GM23338 (cell line): ENCODE measurements around the gene FARP1. TPM values are rescaled to one million over a fixed set of nuclear protein-coding genes. Genes with fewer than 3 reads are reported as not detected.

Experiments used
- ATAC-seq: fragments of 200-7000 bp; cut with Tn5 transposase; 3 replicates; pipeline ENCODE4 v1.9.1; 2020
- DNase-seq: peaks from one replicate; pipeline ENCODE4 v3.0.0-alpha.2; 2015; ENCODE audit warnings: low spot score
- H2AFZ ChIP-seq: fragments of 200-600 bp; sonication (generic); 2 replicates; pipeline ENCODE4 v1.8.0; 2016; ENCODE audit warnings: antibody characterized with exemption, mild to moderate bottlenecking, moderate library complexity
- H3F3A ChIP-seq: fragments of 200-600 bp; sonication (generic); replicated peaks from 2 replicates; pipeline ENCODE4 v1.8.0; 2017; ENCODE audit warnings: antibody characterized with exemption, mixed run types, low read depth
- H3K27ac ChIP-seq: fragments of 200-600 bp; sonication (generic); 2 replicates; pipeline ENCODE4 v1.6.1; 2016; ENCODE audit warnings: low read depth
- H3K27me3 ChIP-seq: fragments of 200-600 bp; sonication (generic); 2 replicates; pipeline ENCODE4 v1.8.0; 2016; ENCODE audit warnings: mild to moderate bottlenecking, mixed run types, moderate library complexity; ENCODE audit not compliant: insufficient read depth
- H3K36me3 ChIP-seq: fragments of 200-600 bp; sonication (generic); 2 replicates; pipeline ENCODE4 v1.8.0; 2016; ENCODE audit warnings: mild to moderate bottlenecking; ENCODE audit not compliant: insufficient read depth
- H3K4me1 ChIP-seq: fragments of 200-600 bp; sonication (generic); 2 replicates; pipeline ENCODE4 v1.8.0; 2016; ENCODE audit warnings: mild to moderate bottlenecking, moderate library complexity; ENCODE audit not compliant: insufficient read depth
- H3K4me2 ChIP-seq: fragments of 200-600 bp; sonication (generic); 2 replicates; pipeline ENCODE4 v1.7.1; 2017; ENCODE audit warnings: mixed run types
- H3K4me3 ChIP-seq: fragments of 200-600 bp; sonication (generic); 2 replicates; pipeline ENCODE4 v1.6.1; 2016; ENCODE audit warnings: mixed run types
- H3K79me2 ChIP-seq: fragments of 200-600 bp; sonication (generic); replicated peaks from 2 replicates; pipeline ENCODE4 v1.8.0; 2017; ENCODE audit warnings: mild to moderate bottlenecking; ENCODE audit not compliant: insufficient read depth
- H3K9me2 ChIP-seq: fragments of 200-600 bp; sonication (generic); 2 replicates; pipeline ENCODE4 v1.8.0; 2017; ENCODE audit not compliant: insufficient read depth
- H4K20me1 ChIP-seq: fragments of 200-600 bp; sonication (generic); replicated peaks from 2 replicates; pipeline ENCODE4 v1.8.0; 2017; ENCODE audit warnings: mild to moderate bottlenecking; ENCODE audit not compliant: insufficient read depth
- H3K27ac Mint-ChIP-seq: 2 replicates; pipeline ENCODE4 v1.8.0; 2020; ENCODE audit warnings: inconsistent platforms, mild to moderate bottlenecking, moderate library complexity, mixed read lengths
- H3K27me3 Mint-ChIP-seq: 3 replicates; pipeline ENCODE4 v1.8.0; 2022; ENCODE audit warnings: low read depth, mild to moderate bottlenecking, moderate library complexity, mixed read lengths, inconsistent platforms; ENCODE audit not compliant: insufficient read depth, poor library complexity
- H3K36me3 Mint-ChIP-seq: 3 replicates; pipeline ENCODE4 v1.8.0; 2021; ENCODE audit warnings: low read depth, mild to moderate bottlenecking, inconsistent platforms, moderate library complexity, mixed read lengths
- H3K4me1 Mint-ChIP-seq: 3 replicates; pipeline ENCODE4 v1.8.0; 2020; ENCODE audit warnings: mild to moderate bottlenecking, inconsistent platforms, mixed read lengths
- H3K4me3 Mint-ChIP-seq: 3 replicates; pipeline ENCODE4 v1.8.0; 2021; ENCODE audit warnings: moderate library complexity, mild to moderate bottlenecking, inconsistent platforms, mixed read lengths
- H3K9me3 Mint-ChIP-seq: 3 replicates; pipeline ENCODE4 v1.8.0; 2020; ENCODE audit warnings: moderate library complexity, mild to moderate bottlenecking, inconsistent platforms, mixed read lengths
- CREB1 ChIP-seq: fragments of 250-450 bp; sonication (Bioruptor Pico); IDR thresholded peaks from 2 replicates; pipeline ENCODE4 v1.5.0; 2020; ENCODE audit warnings: low read depth, mild to moderate bottlenecking, moderate library complexity
- ETS1 ChIP-seq: IDR thresholded peaks from 2 replicates; pipeline ENCODE4 v1.6.1; 2016; ENCODE audit warnings: antibody characterized with exemption
- EZH2 ChIP-seq: fragments of 200-600 bp; sonication (generic); IDR thresholded peaks from one replicate; pipeline ENCODE4 v1.8.0; 2017; ENCODE audit warnings: antibody characterized with exemption, mild to moderate bottlenecking, low read depth; ENCODE audit not compliant: unreplicated experiment
- EZH2phosphoT487 ChIP-seq: fragments of 200-600 bp; sonication (generic); IDR thresholded peaks from one replicate; pipeline ENCODE4 v1.8.1; 2018; ENCODE audit warnings: antibody characterized with exemption; ENCODE audit not compliant: unreplicated experiment
- JUNB ChIP-seq: IDR thresholded peaks from one replicate; pipeline ENCODE4 v1.6.1; 2016; ENCODE audit warnings: antibody characterized with exemption; ENCODE audit not compliant: unreplicated experiment
- NANOG ChIP-seq: IDR thresholded peaks from 2 replicates; pipeline ENCODE4 v1.6.1; 2016; ENCODE audit warnings: antibody characterized with exemption, borderline replicate concordance
- POLR2AphosphoS5 ChIP-seq: IDR thresholded peaks from 2 replicates; pipeline ENCODE4 v1.6.1; 2016; ENCODE audit warnings: antibody characterized with exemption, low read depth
- STAT1 ChIP-seq: IDR thresholded peaks from one replicate; pipeline ENCODE4 v1.6.1; 2016; ENCODE audit warnings: antibody characterized with exemption; ENCODE audit not compliant: unreplicated experiment
- ZNF114 ChIP-seq: fragments of 250-450 bp; sonication (Bioruptor Pico); IDR thresholded peaks from 2 replicates; pipeline ENCODE4 v1.5.0; 2020; ENCODE audit warnings: mild to moderate bottlenecking, moderate library complexity
- ZNF331 ChIP-seq: fragments of 250-450 bp; sonication (Bioruptor Pico); IDR thresholded peaks from 2 replicates; pipeline ENCODE4 v1.5.0; 2020; ENCODE audit warnings: low read depth, mild to moderate bottlenecking, moderate library complexity
- ZNF462 ChIP-seq: fragments of 250-450 bp; sonication (Bioruptor Pico); IDR thresholded peaks from 2 replicates; pipeline ENCODE4 v1.5.0; 2020; ENCODE audit warnings: mild to moderate bottlenecking, moderate library complexity
- polyA plus RNA-seq: library from polyadenylated mRNA; unstranded; fragments of >200 nt; fragmentation: Nextera tagmentation; extraction: Ambion mirVana; gene quantifications from 2 replicates; pipeline ENCODE4 v1.2.1, GENCODE V29; 2016
- total RNA-seq: library from RNA; depleted of rRNA; stranded (reverse); fragments of >200 nt; shearing (Covaris generic); gene quantifications from 2 replicates; pipeline ENCODE4 v1.2.3, GENCODE V29; 2014
- TF ChIP-seq, protein P1 (sequence below), 2 experiments: fragments of 200-600 bp in 1 of 2; sonication (generic) in 1 of 2; conservative IDR thresholded peaks; 2 replicates each; pipeline versions ENCODE4 v1.5.1 to v1.6.1; 2016 to 2017; ENCODE audit warnings: antibody characterized with exemption in 2 of 2, low read depth in 2 of 2, mild to moderate bottlenecking in 2 of 2, moderate library complexity in 1 of 2
- TF ChIP-seq, protein P2 (sequence below): IDR thresholded peaks from one replicate; pipeline ENCODE4 v1.6.1; 2018; ENCODE audit warnings: antibody characterized with exemption; ENCODE audit not compliant: unreplicated experiment

The FARP1 gene
- total and polyA plus RNA-seq, 2 experiments from 2014 or later, result 53.6 to 82.5 TPM

DNA sequence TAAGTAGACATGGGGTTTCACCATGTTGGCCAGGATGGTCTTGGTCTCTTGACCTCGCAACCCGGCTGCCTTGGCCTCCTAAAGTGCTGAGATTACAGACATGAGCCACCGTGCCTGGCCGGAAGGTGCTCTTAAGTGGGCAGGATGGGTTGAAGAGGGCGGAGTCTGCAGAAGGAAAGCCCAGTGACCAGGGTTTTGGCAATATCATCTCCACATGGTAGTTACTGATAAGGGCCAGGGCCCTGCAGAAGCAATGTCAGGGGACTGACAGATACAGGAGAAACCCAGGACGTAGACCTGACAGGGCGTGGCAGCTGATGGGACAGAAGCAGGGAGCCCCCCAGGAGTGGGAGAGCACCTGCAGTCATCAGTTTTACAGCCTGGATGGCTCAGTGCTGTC, 79.9 kb downstream of the FARP1 start:
- peaks cover 26% of the 10 kb centered on the region for H3K36me3 Mint-ChIP-seq

More for the DNA sequence above, 79.9 kb downstream of the FARP1 start:
- Mint-ChIP-seq H3K9me3 (no peaks in the 10 kb centered on the region; the same call in 2 of the 3 replicates), H3K27ac (no peak overlapping the region), H3K4me3 (no peak overlapping the region), H3K4me1 (peaks cover 15% of the 10 kb centered on the region), H3K27me3 (peaks cover 6% of the 10 kb centered on the region)
- Histone ChIP-seq H3F3A (no peaks in the 10 kb centered on the region), H3K9me2 (no peaks in the 10 kb centered on the region), H3K27me3 (no peaks in the 10 kb centered on the region), H3K4me1 (0 out of 2 replicates have a peak, but pooled peaks cover 4% of the 10 kb centered on the region), H3K4me3 (no peak overlapping the region), H2AFZ (no peak overlapping the region), H3K36me3 (no peaks in the 10 kb centered on the region), H3K4me2 (no peak overlapping the region), H3K79me2 (peaks cover 80% of the 10 kb centered on the region), H4K20me1 (peaks cover 6% of the 10 kb centered on the region), H3K27ac (no peak overlapping the region)
- TF ChIP-seq EZH2, result no peak
- TF ChIP-seq, protein P1, sequence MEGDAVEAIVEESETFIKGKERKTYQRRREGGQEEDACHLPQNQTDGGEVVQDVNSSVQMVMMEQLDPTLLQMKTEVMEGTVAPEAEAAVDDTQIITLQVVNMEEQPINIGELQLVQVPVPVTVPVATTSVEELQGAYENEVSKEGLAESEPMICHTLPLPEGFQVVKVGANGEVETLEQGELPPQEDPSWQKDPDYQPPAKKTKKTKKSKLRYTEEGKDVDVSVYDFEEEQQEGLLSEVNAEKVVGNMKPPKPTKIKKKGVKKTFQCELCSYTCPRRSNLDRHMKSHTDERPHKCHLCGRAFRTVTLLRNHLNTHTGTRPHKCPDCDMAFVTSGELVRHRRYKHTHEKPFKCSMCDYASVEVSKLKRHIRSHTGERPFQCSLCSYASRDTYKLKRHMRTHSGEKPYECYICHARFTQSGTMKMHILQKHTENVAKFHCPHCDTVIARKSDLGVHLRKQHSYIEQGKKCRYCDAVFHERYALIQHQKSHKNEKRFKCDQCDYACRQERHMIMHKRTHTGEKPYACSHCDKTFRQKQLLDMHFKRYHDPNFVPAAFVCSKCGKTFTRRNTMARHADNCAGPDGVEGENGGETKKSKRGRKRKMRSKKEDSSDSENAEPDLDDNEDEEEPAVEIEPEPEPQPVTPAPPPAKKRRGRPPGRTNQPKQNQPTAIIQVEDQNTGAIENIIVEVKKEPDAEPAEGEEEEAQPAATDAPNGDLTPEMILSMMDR (conservative IDR thresholded peaks at IDR 0.05; ENCODE audit: low read depth in 2 of 2), result no peak
- no peak for TF ChIP-seq ZNF462
- TF ChIP-seq EZH2phosphoT487, result no peak
- TF ChIP-seq, protein P2, sequence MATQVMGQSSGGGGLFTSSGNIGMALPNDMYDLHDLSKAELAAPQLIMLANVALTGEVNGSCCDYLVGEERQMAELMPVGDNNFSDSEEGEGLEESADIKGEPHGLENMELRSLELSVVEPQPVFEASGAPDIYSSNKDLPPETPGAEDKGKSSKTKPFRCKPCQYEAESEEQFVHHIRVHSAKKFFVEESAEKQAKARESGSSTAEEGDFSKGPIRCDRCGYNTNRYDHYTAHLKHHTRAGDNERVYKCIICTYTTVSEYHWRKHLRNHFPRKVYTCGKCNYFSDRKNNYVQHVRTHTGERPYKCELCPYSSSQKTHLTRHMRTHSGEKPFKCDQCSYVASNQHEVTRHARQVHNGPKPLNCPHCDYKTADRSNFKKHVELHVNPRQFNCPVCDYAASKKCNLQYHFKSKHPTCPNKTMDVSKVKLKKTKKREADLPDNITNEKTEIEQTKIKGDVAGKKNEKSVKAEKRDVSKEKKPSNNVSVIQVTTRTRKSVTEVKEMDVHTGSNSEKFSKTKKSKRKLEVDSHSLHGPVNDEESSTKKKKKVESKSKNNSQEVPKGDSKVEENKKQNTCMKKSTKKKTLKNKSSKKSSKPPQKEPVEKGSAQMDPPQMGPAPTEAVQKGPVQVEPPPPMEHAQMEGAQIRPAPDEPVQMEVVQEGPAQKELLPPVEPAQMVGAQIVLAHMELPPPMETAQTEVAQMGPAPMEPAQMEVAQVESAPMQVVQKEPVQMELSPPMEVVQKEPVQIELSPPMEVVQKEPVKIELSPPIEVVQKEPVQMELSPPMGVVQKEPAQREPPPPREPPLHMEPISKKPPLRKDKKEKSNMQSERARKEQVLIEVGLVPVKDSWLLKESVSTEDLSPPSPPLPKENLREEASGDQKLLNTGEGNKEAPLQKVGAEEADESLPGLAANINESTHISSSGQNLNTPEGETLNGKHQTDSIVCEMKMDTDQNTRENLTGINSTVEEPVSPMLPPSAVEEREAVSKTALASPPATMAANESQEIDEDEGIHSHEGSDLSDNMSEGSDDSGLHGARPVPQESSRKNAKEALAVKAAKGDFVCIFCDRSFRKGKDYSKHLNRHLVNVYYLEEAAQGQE, result no peak
- TF ChIP-seq POLR2AphosphoS5, result no peak
- TF ChIP-seq STAT1, result no peak
- TF ChIP-seq ETS1, result no peak
- TF ChIP-seq ZNF331 (CRISPR knock-in tag), result no peak
- TF ChIP-seq JUNB, result no peak
- no peak for TF ChIP-seq ZNF114 (CRISPR knock-in tag)
- TF ChIP-seq NANOG, result no peak
- TF ChIP-seq CREB1, result no peak
- no peak for ATAC-seq
- no peak for DNase-seq
